Neural cell (in vitro differentiated cells): Measurements from ENCODE around the gene RASD2. TPM values are rescaled to one million over a fixed set of nuclear protein-coding genes. Genes with fewer than 3 reads are reported as not detected.

Source experiments
- H2AFZ ChIP-seq: fragments of 200-600, 300-800 bp; sonication (generic), shearing (Covaris generic); 2 replicates; pipeline ENCODE4 v1.6.0; 2014; ENCODE audit warnings: low read depth, mild to moderate bottlenecking, antibody characterized with exemption, low read length, moderate library complexity
- H3F3A ChIP-seq: fragments of 200-600 bp; shearing (Covaris generic); 2 replicates; pipeline ENCODE4 v1.6.1; 2016; ENCODE audit warnings: mild to moderate bottlenecking, moderate library complexity, mixed read lengths, antibody characterized with exemption, low read length; ENCODE audit not compliant: insufficient read depth, poor library complexity, severe bottlenecking
- H3K27ac ChIP-seq: fragments of 200-600, 300-800 bp; sonication (generic), shearing (Covaris generic); 2 replicates; pipeline ENCODE4 v1.5.1; 2014; ENCODE audit warnings: mild to moderate bottlenecking, low read length, moderate library complexity
- H3K27me3 ChIP-seq: fragments of 300-800, 200-600 bp; sonication (generic), shearing (Covaris generic); 2 replicates; pipeline ENCODE4 v1.6.0; 2014; ENCODE audit warnings: mild to moderate bottlenecking, low read depth, low read length, moderate library complexity; ENCODE audit not compliant: insufficient read depth
- H3K36me3 ChIP-seq: fragments of 300-800, 200-600 bp; sonication (generic), shearing (Covaris generic); 2 replicates; pipeline ENCODE4 v1.5.1; 2014; ENCODE audit warnings: mild to moderate bottlenecking, antibody characterized with exemption, low read length, moderate library complexity; ENCODE audit not compliant: insufficient read depth
- H3K4me2 ChIP-seq: fragments of 300-800, 200-600 bp; sonication (generic), shearing (Covaris generic); 2 replicates; pipeline ENCODE4 v1.6.0; 2014; ENCODE audit warnings: mild to moderate bottlenecking, low read length
- H3K4me3 ChIP-seq: fragments of 300-800, 200-600 bp; sonication (generic), shearing (Covaris generic); 2 replicates; pipeline ENCODE4 v1.5.1; 2014; ENCODE audit warnings: mild to moderate bottlenecking, low read length, moderate library complexity
- H3K79me2 ChIP-seq: fragments of 200-600 bp; shearing (Covaris generic); replicated peaks from 2 replicates; pipeline ENCODE4 v1.6.0; 2014; ENCODE audit warnings: mild to moderate bottlenecking, low read length, moderate library complexity; ENCODE audit not compliant: insufficient read depth
- H3K9ac ChIP-seq: fragments of 300-800, 200-600 bp; sonication (generic), shearing (Covaris generic); 2 replicates; pipeline ENCODE4 v1.6.1; 2016; ENCODE audit warnings: mild to moderate bottlenecking, low read length, mixed read lengths
- H3K9me2 ChIP-seq: fragments of 200-600 bp; shearing (Covaris generic); 2 replicates; pipeline ENCODE4 v1.6.1; 2016; ENCODE audit warnings: mild to moderate bottlenecking, low read length, mixed read lengths; ENCODE audit not compliant: insufficient read depth
- H3K9me3 ChIP-seq: fragments of 200-600, 300-800 bp; sonication (generic), shearing (Covaris generic); 2 replicates; pipeline ENCODE4 v1.6.1; 2016; ENCODE audit warnings: mild to moderate bottlenecking, mixed run types, low read length, moderate library complexity, mixed read lengths
- H4K20me1 ChIP-seq: fragments of 200-600 bp; shearing (Covaris generic); 2 replicates; pipeline ENCODE4 v1.6.1; 2016; ENCODE audit warnings: mild to moderate bottlenecking, mixed run types; ENCODE audit not compliant: insufficient read depth
- EP300 ChIP-seq: fragments of 450-650 bp; conservative IDR thresholded peaks from 2 replicates; pipeline ENCODE4 v1.6.1; 2014; ENCODE audit warnings: antibody characterized with exemption, mild to moderate bottlenecking, moderate library complexity; ENCODE audit not compliant: poor library complexity, severe bottlenecking
- EZH2 ChIP-seq: fragments of 200-600, 300-800 bp; shearing (Covaris generic), sonication (generic); IDR thresholded peaks from 2 replicates; pipeline ENCODE4 v1.6.1; 2014; ENCODE audit warnings: antibody characterized with exemption, low read length, borderline replicate concordance, mild to moderate bottlenecking; ENCODE audit not compliant: insufficient read depth, poor library complexity, severe bottlenecking
- MXI1 ChIP-seq: fragments of 450-650 bp; conservative IDR thresholded peaks from 2 replicates; pipeline ENCODE4 v1.6.1; 2014; ENCODE audit warnings: antibody characterized with exemption, mild to moderate bottlenecking; ENCODE audit not compliant: poor library complexity, severe bottlenecking
- POLR2AphosphoS5 ChIP-seq: IDR thresholded peaks from 2 replicates; pipeline ENCODE4 v1.6.1; 2012
- RAD21 ChIP-seq: fragments of 450-650 bp; conservative IDR thresholded peaks from 2 replicates; pipeline ENCODE4 v1.6.1; 2014; ENCODE audit warnings: antibody characterized with exemption, mild to moderate bottlenecking, moderate library complexity
- SMC3 ChIP-seq: fragments of 450-650 bp; conservative IDR thresholded peaks from 2 replicates; pipeline ENCODE4 v1.6.1; 2014; ENCODE audit warnings: antibody characterized with exemption, mild to moderate bottlenecking, moderate library complexity; ENCODE audit not compliant: poor library complexity
- TAF1 ChIP-seq: IDR thresholded peaks from 2 replicates; pipeline ENCODE4 v1.6.1; 2012; ENCODE audit warnings: low read depth
- polyA plus RNA-seq: library from polyadenylated mRNA; depleted of rRNA; stranded (reverse); fragments of >200 nt; gene quantifications from 2 replicates; pipeline ENCODE4 v1.2.3, GENCODE V29; 2014
- TF ChIP-seq, protein P1 (sequence below): IDR thresholded peaks from 2 replicates; pipeline ENCODE4 v1.6.1; 2012; ENCODE audit warnings: borderline replicate concordance
- TF ChIP-seq, protein P2 (sequence below): fragments of 450-650 bp; IDR thresholded peaks from 2 replicates; pipeline ENCODE4 v1.5.1; 2014; ENCODE audit warnings: antibody characterized with exemption, mild to moderate bottlenecking, moderate library complexity; ENCODE audit not compliant: poor library complexity, severe bottlenecking

RASD2 gene
- polyA plus RNA-seq, 1 donor from 2014 or later, result 0.14 TPM

DNA sequence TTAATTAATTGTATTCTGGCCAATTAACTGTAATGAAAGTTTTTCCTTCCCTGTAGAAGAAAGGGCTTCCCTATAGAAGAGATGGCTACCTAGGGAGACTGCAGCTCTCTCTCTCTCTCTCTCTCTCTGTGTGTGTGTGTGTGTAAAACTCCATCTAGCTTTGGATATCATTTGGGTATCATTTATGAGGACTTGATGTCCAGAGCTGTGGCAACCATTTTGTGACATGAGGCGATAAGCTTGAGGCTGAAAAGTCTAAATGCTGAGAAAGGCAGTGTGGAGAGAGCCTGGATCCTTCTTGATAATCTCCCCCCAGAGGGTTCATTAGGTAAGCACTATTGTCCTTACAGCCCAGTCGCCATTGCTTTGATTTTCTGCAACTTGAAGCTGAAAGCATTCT, 30.7 kb upstream of the RASD2 start:
- TF ChIP-seq SMC3 (no peak), RAD21 (no peak), EP300 (no peak), TAF1 (no peak), POLR2AphosphoS5 (no peak), EZH2 (no peak), MXI1 (no peak)
- TF ChIP-seq, protein P1, sequence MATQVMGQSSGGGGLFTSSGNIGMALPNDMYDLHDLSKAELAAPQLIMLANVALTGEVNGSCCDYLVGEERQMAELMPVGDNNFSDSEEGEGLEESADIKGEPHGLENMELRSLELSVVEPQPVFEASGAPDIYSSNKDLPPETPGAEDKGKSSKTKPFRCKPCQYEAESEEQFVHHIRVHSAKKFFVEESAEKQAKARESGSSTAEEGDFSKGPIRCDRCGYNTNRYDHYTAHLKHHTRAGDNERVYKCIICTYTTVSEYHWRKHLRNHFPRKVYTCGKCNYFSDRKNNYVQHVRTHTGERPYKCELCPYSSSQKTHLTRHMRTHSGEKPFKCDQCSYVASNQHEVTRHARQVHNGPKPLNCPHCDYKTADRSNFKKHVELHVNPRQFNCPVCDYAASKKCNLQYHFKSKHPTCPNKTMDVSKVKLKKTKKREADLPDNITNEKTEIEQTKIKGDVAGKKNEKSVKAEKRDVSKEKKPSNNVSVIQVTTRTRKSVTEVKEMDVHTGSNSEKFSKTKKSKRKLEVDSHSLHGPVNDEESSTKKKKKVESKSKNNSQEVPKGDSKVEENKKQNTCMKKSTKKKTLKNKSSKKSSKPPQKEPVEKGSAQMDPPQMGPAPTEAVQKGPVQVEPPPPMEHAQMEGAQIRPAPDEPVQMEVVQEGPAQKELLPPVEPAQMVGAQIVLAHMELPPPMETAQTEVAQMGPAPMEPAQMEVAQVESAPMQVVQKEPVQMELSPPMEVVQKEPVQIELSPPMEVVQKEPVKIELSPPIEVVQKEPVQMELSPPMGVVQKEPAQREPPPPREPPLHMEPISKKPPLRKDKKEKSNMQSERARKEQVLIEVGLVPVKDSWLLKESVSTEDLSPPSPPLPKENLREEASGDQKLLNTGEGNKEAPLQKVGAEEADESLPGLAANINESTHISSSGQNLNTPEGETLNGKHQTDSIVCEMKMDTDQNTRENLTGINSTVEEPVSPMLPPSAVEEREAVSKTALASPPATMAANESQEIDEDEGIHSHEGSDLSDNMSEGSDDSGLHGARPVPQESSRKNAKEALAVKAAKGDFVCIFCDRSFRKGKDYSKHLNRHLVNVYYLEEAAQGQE, result no peak
- TF ChIP-seq, protein P2, sequence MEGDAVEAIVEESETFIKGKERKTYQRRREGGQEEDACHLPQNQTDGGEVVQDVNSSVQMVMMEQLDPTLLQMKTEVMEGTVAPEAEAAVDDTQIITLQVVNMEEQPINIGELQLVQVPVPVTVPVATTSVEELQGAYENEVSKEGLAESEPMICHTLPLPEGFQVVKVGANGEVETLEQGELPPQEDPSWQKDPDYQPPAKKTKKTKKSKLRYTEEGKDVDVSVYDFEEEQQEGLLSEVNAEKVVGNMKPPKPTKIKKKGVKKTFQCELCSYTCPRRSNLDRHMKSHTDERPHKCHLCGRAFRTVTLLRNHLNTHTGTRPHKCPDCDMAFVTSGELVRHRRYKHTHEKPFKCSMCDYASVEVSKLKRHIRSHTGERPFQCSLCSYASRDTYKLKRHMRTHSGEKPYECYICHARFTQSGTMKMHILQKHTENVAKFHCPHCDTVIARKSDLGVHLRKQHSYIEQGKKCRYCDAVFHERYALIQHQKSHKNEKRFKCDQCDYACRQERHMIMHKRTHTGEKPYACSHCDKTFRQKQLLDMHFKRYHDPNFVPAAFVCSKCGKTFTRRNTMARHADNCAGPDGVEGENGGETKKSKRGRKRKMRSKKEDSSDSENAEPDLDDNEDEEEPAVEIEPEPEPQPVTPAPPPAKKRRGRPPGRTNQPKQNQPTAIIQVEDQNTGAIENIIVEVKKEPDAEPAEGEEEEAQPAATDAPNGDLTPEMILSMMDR, result no peak
- Histone ChIP-seq H3K9me3 (no peaks in the 10 kb centered on the region), H2AFZ (no peak overlapping the region), H3K36me3 (no peaks in the 10 kb centered on the region), H3K4me2 (no peak overlapping the region), H4K20me1 (no peaks in the 10 kb centered on the region), H3K27me3 (no peaks in the 10 kb centered on the region), H3K27ac (no peak overlapping the region), H3K9ac (no peak overlapping the region), H3K79me2 (no peaks in the 10 kb centered on the region), H3F3A (no peaks in the 10 kb centered on the region), H3K9me2 (no peaks in the 10 kb centered on the region), H3K4me3 (no peak overlapping the region)

DNA sequence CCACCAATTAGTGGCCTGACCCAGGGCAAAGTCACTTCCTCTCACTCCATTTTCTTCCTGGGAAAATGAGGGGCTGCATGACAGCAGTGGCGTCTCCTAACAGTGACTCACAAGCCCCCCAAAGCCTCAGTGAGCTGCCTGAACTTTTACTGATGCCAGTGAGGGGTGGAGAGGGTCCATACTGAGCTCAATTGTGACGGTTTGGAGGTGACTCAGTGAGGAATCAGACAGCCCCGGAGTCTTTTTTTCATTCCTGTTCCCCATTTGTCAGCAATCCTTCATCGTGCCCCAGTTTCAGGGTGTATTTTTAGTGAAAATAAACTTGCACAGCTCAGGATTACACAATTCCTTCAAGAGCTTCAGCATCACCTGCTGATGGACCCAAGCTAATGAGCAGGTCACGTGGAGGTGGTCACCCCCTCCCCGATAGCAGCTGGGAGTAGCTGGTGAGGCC, 30.1 kb upstream of the RASD2 start:
- Histone ChIP-seq H2AFZ (no peak overlapping the region), H3K4me2 (no peak overlapping the region)

More for the DNA sequence above, 30.1 kb upstream of the RASD2 start:
- Histone ChIP-seq H3K27me3 (no peaks in the 10 kb centered on the region), H3K27ac (no peak overlapping the region), H3K9ac (no peak overlapping the region), H4K20me1 (no peaks in the 10 kb centered on the region), H3K36me3 (no peaks in the 10 kb centered on the region), H3K9me3 (no peaks in the 10 kb centered on the region), H3K9me2 (no peaks in the 10 kb centered on the region), H3F3A (no peaks in the 10 kb centered on the region), H3K4me3 (no peak overlapping the region), H3K79me2 (no peaks in the 10 kb centered on the region)
- TF ChIP-seq SMC3, result no peak
- no peak for TF ChIP-seq TAF1
- TF ChIP-seq EP300, result no peak
- TF ChIP-seq POLR2AphosphoS5, result no peak
- TF ChIP-seq, protein P2, result no peak
- no peak for TF ChIP-seq MXI1
- no peak for TF ChIP-seq EZH2
- TF ChIP-seq, protein P1, result no peak
- no peak for TF ChIP-seq RAD21
